ENCODE results near the gene KCNMA1.

KCNMA1 gene

GRCh38 chr10:77556990-77557601 lies 80.5 kb downstream of the KCNMA1 start:
- DNase-seq (ENCODE audit: low spot score): no peak

GRCh38 chr10:77555591-77556212 lies 81.9 kb downstream of the KCNMA1 start:
- no peak for DNase-seq (ENCODE audit: low spot score)

GRCh38 chr10:77554996-77555397 lies 82.6 kb downstream of the KCNMA1 start:
- DNase-seq (ENCODE audit: low spot score): no peak

- DNase-seq (ENCODE audit: low spot score): no peak
These were observed 83.6 kb downstream of the KCNMA1 start for GRCh38 chr10:77553966-77554365.

GRCh38 chr10:77553311-77553710 lies 84.3 kb downstream of the KCNMA1 start:
- no peak for DNase-seq (ENCODE audit: low spot score)

GRCh38 chr10:77552252-77552651 lies 85.4 kb downstream of the KCNMA1 start:
- no peak for DNase-seq (ENCODE audit: low spot score)

- DNase-seq (ENCODE audit: low spot score): no peak
These were observed 87.2 kb downstream of the KCNMA1 start for GRCh38 chr10:77550378-77550777.

GRCh38 chr10:77548671-77549070 lies 88.9 kb downstream of the KCNMA1 start:
- no peak for DNase-seq (ENCODE audit: low spot score)

- DNase-seq (ENCODE audit: low spot score): no peak
These were observed 89.5 kb downstream of the KCNMA1 start for GRCh38 chr10:77548157-77548556.

- no peak for DNase-seq (ENCODE audit: low spot score)
These were observed 90.1 kb downstream of the KCNMA1 start for GRCh38 chr10:77547307-77548050.

- no peak for DNase-seq (ENCODE audit: low spot score)
These were observed 91.6 kb downstream of the KCNMA1 start for GRCh38 chr10:77546042-77546441.

- DNase-seq (ENCODE audit: low spot score): no peak
These were observed 92.0 kb downstream of the KCNMA1 start for GRCh38 chr10:77545585-77545984.

GRCh38 chr10:77544617-77545016 lies 93.0 kb downstream of the KCNMA1 start:
- DNase-seq (ENCODE audit: low spot score): no peak

- DNase-seq (ENCODE audit: low spot score): no peak
These were observed 94.8 kb downstream of the KCNMA1 start for GRCh38 chr10:77542710-77543259.

- no peak for DNase-seq (ENCODE audit: low spot score)
These were observed 95.7 kb downstream of the KCNMA1 start for GRCh38 chr10:77541944-77542343.

GRCh38 chr10:77541247-77541646 lies 96.4 kb downstream of the KCNMA1 start:
- DNase-seq (ENCODE audit: low spot score): no peak

- DNase-seq (ENCODE audit: low spot score): no peak
These were observed 98.3 kb downstream of the KCNMA1 start for GRCh38 chr10:77539147-77539935.

GRCh38 chr10:77537720-77538373 lies 99.8 kb downstream of the KCNMA1 start:
- peak; percentile 70 for DNase-seq (ENCODE audit: low spot score)

GRCh38 chr10:77537071-77537470 lies 100.5 kb downstream of the KCNMA1 start:
- no peak for DNase-seq (ENCODE audit: low spot score)

- DNase-seq (ENCODE audit: low spot score): no peak
These were observed 103.7 kb downstream of the KCNMA1 start for GRCh38 chr10:77533887-77534278.

- DNase-seq (ENCODE audit: low spot score): no peak
These were observed 104.3 kb downstream of the KCNMA1 start for GRCh38 chr10:77533146-77533886.
